Uterus (tissue), 2 donors: Measurements from ENCODE around the gene C1orf210.

Source experiments
- CTCF ChIP-seq, 4 experiments: fragments of 200-600 bp in 2 of 4; fragments of 450-650 bp in 2 of 4; sonication (generic) in 2 of 4; IDR thresholded peaks; one replicate each; pipeline ENCODE4 v1.5.1; 2016 to 2019; ENCODE audit warnings: antibody characterized with exemption in 4 of 4, mild to moderate bottlenecking in 2 of 4, moderate library complexity in 1 of 4
- POLR2A ChIP-seq, 2 donors: fragments of 450-650 bp; IDR thresholded peaks; one replicate each; pipeline ENCODE4 v1.6.1; 2016; ENCODE audit warnings: antibody characterized with exemption in 2 of 2, mild to moderate bottlenecking in 1 of 2, moderate library complexity in 1 of 2

DNA sequence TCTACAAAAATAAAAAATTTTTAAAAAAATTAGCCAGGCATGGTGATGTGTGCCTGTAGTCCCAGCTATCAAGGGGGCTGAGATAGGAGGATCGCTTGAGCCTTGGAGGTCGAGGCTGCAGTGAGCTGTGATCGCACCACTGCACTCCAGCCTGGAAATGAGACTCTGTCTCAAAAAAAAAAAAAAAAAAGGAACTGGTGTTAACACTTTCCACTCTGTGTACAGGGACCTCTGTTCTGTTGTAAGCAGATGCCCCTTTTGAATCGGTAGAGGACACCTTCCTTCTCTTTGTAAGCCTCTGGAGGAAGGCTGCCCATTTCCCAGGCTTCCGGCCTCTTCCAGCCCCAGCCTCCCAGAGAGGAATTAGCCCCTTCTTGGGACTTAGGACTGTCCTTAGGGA, 7.3 kb upstream of the C1orf210 start:
- TF ChIP-seq CTCF (IDR thresholded peaks at IDR 0.05) (no peak), POLR2A (IDR thresholded peaks at IDR 0.05) (no peak)
